B cell (primary cell): ENCODE results near the gene SPPL2A.

Experiments
- CTCF ChIP-seq: fragments of 200-600 bp; IDR thresholded peaks from one replicate; pipeline ENCODE4 v1.8.0; 2022; ENCODE audit warnings: antibody characterized with exemption, mild to moderate bottlenecking
- EZH2 ChIP-seq: IDR thresholded peaks from 2 replicates; pipeline ENCODE4 v1.6.1; 2012; ENCODE audit warnings: borderline replicate concordance, low read depth, mild to moderate bottlenecking, moderate library complexity, low read length; ENCODE audit not compliant: insufficient read depth, poor library complexity, severe bottlenecking

- TF ChIP-seq CTCF (no peak), EZH2 (no peak)
These were observed 11.5 kb upstream of the SPPL2A start for GRCh38 chr15:50777042-50777441.
